ENCODE results near the gene EOLA2. TPM values are rescaled to one million over a fixed set of nuclear protein-coding genes. Genes with fewer than 3 reads are reported as not detected.
"Not testable (repeated sequence)": the region's sequence is repeated elsewhere in the genome, so short reads cannot be mapped to it uniquely, and the experiment has no call there.

Gene EOLA2
- polyA plus RNA-seq, 4 donors = 27.2 to 33.7 (median 30.0) TPM

DNA sequence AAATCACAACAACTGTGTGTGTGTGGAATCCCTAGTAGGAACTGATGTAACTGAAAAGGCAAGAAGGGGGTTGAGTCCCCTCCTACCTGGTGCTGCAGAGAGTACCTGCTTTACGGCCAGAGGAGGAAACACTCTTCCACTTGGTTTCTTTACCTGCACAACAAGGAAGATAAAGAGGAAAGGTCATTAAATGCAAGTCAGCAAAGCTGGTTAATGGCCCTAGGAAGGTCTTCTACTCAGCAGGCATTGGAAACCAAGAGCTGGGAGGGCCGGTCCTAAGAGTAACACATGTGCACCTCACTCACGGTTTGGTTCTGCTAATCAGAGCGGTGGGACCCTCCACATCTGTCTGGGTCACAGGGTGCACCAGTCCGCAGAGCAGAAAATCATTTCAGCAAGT is 963 bp downstream of the EOLA2 start:
- not testable (repeated sequence) for DNase-seq (ENCODE audit: low read depth in 4 of 4, low spot score in 2 of 4)

DNA sequence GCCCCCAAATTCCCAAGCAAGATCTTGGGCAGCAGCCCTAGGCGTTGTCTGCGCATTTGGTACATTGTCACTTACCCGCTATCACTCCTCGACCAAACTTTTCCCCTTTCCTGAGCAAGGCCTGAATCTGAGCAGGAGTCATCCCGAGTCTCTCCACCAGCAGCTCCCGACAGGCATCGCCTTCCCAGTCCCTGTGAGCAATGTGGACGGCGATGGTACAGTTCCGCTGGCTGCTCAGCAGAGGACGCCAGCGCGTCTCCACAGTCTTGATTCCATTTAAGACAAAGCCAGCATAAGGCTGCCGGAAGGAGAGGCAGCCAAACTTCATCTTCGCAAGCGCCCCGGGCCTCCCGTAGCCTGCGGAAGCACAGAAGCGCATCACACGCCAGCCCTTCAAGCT is 4.7 kb downstream of the EOLA2 start:
- DNase-seq (ENCODE audit: low read depth in 4 of 4, low spot score in 2 of 4) = not testable (repeated sequence)

GRCh38 chrX:149932970-149933369 is 5.3 kb downstream of the EOLA2 start:
- not testable (repeated sequence) for DNase-seq (ENCODE audit: low read depth in 4 of 4, low spot score in 2 of 4)

DNA sequence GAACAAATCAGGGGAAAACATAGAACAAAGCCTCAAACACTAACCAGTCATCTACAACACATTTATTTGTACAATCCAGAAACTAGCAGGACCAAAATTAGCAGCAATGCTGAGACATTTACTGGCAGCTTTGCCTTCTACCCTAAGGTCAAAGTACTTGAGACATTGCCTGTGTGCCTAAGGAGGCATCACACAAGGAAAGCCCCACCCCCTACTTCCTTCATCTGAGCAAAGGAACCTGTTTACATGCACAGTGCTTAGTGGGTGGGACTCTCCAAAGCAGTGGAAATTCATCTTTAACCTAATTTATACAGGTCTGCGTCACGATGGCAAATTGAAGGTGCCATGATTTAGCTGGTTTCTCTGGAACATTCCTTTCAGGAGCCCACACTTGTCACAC is 6.1 kb downstream of the EOLA2 start:
- DNase-seq (ENCODE audit: low read depth in 4 of 4, low spot score in 2 of 4) = not testable (repeated sequence)

DNA sequence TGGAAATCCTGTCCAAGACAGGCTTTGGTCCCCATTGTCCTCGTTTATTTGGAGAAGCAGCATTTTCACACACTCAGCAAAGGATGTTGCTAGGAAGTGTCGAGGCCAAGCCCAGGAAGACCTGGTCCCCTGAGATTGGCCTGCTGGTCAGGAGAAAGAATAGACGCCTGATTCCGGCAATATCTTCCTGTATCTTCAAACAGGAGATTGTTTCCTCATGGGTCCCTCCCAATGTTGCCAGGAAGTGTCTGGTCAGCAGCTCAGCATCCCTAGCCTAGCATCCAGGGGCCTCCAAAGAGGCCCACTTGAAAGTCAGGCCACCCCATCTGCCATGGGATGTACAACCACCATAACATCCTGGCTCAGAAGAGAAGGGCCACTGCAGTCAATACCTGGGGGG is 6.9 kb downstream of the EOLA2 start:
- DNase-seq (ENCODE audit: low read depth in 4 of 4, low spot score in 2 of 4) = not testable (repeated sequence)

DNA sequence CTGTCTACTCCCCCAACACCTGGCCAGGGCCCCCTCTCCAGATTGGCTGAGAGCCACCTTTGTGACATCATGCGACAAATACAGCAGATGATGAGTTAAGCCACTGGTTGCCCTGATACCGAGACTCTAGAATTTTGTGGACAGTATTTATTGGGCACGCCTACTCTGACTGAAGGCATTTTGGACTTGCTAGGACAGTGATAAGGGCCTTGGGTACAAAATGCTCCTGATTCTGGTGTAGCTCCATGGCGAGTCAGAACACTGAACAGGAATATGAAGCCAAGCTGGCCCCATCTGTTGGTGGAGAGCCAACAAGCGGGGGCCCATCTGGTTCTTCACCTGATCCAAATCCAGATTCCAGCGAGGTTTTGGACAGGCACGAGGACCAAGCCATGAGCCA is 8.9 kb downstream of the EOLA2 start, which contains the start of gene HSFX4:
Gene HSFX4, plus strand, starts transcription at position 174 of the 400 bp plus-strand sequence. Its CDS starts 72 bp downstream, at position 246.
- DNase-seq (ENCODE audit: low read depth in 4 of 4, low spot score in 2 of 4) = not testable (repeated sequence)

GRCh38 chrX:149928635-149929034 is 9.7 kb downstream of the EOLA2 start:
- not testable (repeated sequence) for DNase-seq (ENCODE audit: low read depth in 4 of 4, low spot score in 2 of 4)

- not testable (repeated sequence) for DNase-seq (ENCODE audit: low read depth in 4 of 4, low spot score in 2 of 4)
Observed at GRCh38 chrX:149927964-149928258, 10.4 kb downstream of the EOLA2 start.

DNA sequence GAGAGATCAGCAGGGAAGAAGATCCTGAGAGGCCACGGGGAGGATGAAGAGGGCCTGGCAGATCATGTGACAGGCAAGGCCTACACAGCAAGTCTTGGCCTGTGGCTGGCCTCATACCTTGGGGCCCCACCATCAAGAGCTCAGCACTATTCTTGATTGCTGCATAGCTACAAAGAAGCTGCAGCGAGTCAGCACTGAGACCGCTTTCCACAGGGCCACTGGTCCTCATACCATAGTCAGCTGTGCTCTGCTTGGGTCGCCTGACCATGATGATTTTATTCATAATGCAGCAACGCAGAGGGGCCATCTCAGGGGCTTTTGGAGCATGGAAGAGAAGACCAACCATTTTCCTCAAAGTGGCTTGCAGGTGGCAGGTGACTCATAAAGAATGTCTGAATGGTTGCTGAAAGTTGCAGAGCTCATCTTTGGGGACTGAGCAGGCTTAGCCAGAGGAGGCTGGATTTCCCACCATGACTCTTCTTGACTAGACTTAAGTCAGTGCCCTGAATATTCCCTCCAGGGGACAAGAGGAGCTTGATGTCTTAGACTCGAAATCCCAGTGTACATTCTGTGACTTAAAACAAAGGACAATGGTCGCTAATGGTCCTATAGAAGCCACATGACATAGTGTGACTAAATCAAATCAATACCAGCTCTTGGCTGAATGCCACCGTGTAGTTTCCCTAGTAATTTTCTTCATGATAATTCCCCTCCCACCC is 10.9 kb downstream of the EOLA2 start:
- DNase-seq (ENCODE audit: low read depth in 4 of 4, low spot score in 2 of 4) = not testable (repeated sequence)

- DNase-seq (ENCODE audit: low read depth in 4 of 4, low spot score in 2 of 4) = not testable (repeated sequence)
Observed at GRCh38 chrX:149924434-149924833, 13.9 kb downstream of the EOLA2 start.

DNA sequence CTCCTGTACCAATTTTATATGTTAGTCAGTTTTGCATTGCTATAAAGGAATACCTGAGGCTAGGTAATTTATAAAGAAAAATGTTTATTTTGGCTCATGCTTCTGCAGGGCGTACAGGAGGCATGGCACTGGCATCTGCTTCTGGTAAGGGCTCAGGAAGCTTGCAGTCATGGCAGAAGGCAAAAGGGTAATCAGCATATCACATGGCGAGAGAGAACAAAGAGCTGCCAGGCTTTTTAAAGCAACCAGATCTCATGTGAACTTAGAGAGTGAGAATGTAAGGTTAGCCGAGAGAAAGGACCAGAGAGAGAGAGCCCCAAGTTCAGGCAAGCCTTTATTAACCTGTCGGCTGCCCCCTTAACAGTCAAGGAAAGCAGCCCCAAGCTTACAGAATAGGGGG is 14.5 kb downstream of the EOLA2 start:
- not testable (repeated sequence) for DNase-seq (ENCODE audit: low read depth in 4 of 4, low spot score in 2 of 4)

DNA sequence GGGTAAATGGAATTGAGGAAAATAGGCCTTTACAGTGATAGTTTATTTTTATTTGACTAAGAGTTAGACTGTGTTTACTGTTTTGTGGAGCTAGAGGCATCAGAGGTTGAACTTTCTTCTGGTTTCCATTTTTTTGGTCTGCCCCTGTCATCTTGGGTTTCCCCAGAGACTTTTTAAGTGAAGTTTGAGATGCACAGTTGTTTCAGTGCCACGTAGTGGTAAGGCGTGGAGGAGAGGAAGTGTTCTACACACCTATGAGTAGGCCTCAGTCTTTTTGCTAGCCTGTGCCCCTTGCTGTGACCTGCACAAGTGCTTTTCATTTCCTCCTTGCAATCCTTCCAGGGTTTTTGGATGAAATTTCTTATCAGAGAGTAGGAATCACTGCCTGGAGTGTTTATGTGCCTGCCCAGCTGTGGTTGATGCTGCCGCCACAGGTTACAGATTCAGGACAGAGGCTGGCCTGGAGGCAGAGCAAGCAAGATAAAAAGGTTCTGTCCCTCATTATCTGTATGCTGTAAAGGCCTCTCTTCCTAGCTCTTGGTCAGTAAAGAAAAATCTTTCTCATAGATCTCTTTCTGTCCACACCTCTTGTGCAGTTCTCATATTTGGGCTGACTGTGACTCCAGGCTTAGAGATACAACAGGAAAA is 21.4 kb downstream of the EOLA2 start:
- DNase-seq (ENCODE audit: low read depth in 4 of 4, low spot score in 2 of 4) = no peak

DNA sequence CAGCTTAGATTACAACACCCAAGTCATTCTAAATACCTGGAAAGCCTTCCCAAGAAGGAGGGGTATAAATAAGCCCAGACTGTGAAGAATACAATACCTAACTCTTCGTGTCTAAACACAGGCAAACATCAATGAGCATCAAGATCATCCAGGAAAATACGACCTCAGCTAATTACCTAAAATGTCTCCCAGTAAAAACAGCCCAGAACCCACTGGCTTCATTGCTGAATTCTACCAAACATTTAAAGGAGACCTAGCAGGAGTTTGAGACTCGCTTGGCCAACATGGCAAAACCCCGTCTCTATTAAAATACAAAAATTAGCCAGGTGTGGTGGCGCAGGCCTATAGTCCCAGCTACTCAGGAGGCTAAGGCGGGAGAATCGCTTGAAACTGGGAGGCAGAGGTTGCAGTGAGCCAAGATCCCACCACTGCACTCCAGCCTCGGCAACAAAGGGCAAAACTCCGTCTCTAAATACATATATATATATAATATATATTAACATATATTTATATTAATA is 28.1 kb downstream of the EOLA2 start:
- no peak for DNase-seq (ENCODE audit: low read depth in 4 of 4, low spot score in 2 of 4)

DNA sequence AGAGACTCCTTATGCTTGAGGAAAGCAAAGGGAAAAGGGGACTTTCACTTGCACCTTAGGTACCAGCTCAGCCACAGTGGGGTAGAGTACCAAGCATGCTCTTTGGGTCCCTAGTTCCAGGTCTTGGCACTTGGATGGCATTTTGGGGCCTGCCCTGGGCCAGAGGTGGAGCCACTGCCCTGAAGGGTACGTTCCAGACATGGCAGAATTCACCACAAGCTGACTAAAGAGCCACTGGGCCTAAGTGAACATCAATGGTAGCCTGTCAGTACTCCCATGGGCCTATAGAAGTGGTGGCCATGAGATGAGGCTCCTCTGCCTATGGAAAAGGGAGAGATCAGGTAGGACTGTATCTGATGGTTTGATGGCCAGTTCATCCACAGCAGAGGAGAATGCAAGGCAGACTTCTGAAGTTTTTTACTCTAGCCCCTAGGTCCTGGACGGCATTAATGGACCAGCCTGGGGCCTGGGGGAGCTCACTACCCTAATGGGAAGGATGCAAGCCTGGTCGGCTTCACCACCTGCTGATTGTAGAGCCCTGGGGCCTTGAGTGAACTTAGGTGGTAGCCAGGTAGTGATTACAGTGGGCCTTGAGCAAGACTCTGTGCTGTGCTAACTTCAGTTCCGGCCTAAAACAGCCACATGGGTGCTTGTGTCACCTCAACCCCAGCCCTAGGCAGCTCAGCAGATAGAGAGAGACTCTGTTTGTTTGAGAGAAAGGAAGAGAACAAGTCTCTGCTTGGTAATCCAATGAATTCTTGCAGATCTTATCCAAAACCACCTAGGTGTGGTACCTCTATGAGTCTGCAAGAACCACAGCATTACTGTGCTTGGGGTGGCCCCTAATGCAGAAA is 28.7 kb downstream of the EOLA2 start:
- DNase-seq (ENCODE audit: low read depth in 4 of 4, low spot score in 2 of 4) = no peak

- DNase-seq (ENCODE audit: low read depth in 4 of 4, low spot score in 2 of 4) = no peak
Observed at GRCh38 chrX:149908727-149909126, 29.6 kb downstream of the EOLA2 start.

- no peak for DNase-seq (ENCODE audit: low read depth in 4 of 4, low spot score in 2 of 4)
Observed at GRCh38 chrX:149908308-149908707, 30.0 kb downstream of the EOLA2 start.

DNA sequence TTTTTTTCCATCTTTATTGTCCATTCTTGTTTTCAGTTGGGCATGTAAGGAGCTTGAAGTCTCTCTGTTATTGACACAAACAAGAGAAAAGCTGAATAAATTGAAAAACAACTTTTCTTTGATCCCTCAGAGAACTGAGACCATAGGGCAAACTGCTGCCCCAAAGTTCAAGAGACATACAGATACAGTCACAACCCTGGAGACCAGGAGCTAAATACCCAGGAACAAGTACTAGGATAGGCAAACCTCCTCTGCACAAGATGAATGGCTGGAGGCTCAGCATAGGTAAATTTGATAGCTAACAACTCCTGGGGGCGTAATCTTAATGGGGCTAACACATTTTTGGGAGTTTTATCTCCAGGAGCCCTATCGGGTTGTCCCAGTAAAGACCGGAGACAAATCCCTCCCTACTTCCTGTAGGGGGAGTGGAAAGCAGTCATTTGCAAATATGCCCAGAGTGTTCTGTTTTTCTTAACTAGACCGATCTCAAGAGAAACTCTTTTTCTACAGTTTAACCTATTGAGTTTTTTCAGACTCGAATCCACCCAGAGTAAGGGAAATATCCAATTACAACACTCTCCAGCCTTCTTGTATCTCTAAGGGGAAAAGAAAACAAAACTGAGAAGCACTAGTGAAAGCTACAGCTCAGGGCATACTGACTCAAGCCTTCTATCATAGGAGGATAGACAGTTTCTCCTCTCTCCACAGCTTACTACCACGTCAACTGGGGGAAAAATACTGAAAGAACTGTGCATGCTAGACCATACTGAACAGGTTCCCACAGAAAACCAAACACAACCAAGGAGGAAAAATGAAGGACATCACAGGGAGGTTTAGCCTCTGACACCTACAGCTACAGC is 34.2 kb downstream of the EOLA2 start:
- DNase-seq (ENCODE audit: low read depth in 4 of 4, low spot score in 2 of 4) = no peak

- DNase-seq (ENCODE audit: low read depth in 4 of 4, low spot score in 2 of 4) = no peak
Observed at GRCh38 chrX:149898554-149898953, 39.7 kb downstream of the EOLA2 start.

- not testable (repeated sequence) for DNase-seq (ENCODE audit: low read depth in 4 of 4, low spot score in 2 of 4)
Observed at GRCh38 chrX:149890828-149891227, 47.5 kb downstream of the EOLA2 start.
